Colonic mucosa (tissue), 4 donors: ENCODE results near the gene C2orf80. TPM values are rescaled to one million over a fixed set of nuclear protein-coding genes. Genes with fewer than 3 reads are reported as not detected.
"Not testable (repeated sequence)": the region's sequence is repeated elsewhere in the genome, so short reads cannot be mapped to it uniquely, and the experiment has no call there.

Experiments
- DNase-seq: peaks from one replicate; pipeline ENCODE4 v3.0.0-alpha.2; 2020
- H3K27ac ChIP-seq: fragments of 200-600 bp; one replicate; pipeline ENCODE4 v1.8.0; 2021
- H3K27me3 ChIP-seq: fragments of 200-600 bp; one replicate; pipeline ENCODE4 v1.8.0; 2021
- H3K36me3 ChIP-seq: fragments of 200-600 bp; one replicate; pipeline ENCODE4 v1.8.0; 2021
- H3K4me1 ChIP-seq: fragments of 200-600 bp; one replicate; pipeline ENCODE4 v1.8.0; 2021; ENCODE audit warnings: mild to moderate bottlenecking
- H3K4me3 ChIP-seq: fragments of 200-600 bp; one replicate; pipeline ENCODE4 v1.8.0; 2021
- H3K9ac ChIP-seq, 2 donors: one replicate each; pipeline ENCODE4 v1.7.0; 2013; ENCODE audit warnings: control low read depth in 2 of 2, low read depth in 2 of 2, low read length in 2 of 2
- H3K9me3 ChIP-seq: fragments of 200-600 bp; one replicate; pipeline ENCODE4 v1.8.0; 2021
- intact Hi-C: fragments of 100-400 bp; cut with DNase I; formaldehyde crosslinking; loops from one replicate; pipeline ENCODE4 v1.14.1; 2022
- total RNA-seq, 2 donors: library from RNA; stranded (reverse); fragmentation: NEBNext Ultra II Directional in 1 of 2; extraction: Animal tissue kit (Norgen Biotek cat#: 25700) in 1 of 2; gene quantifications; one replicate each; pipeline ENCODE4 v1.2.1, GENCODE V29; 2021
- TF ChIP-seq, protein P1 (sequence below): fragments of 200-600 bp; IDR thresholded peaks from one replicate; pipeline ENCODE4 v1.8.0; 2022; ENCODE audit warnings: antibody characterized with exemption, mild to moderate bottlenecking
- donor health status: healthy.
- donor health status: DM: no; HTN: no; CAD: no.
- donor health status: DM: no; HTN: no; CAD: no.

C2orf80 gene
- total RNA-seq, 2 donors from 2014 or later, result not detected

- DNase-seq, result no peak
- no peaks in the 10 kb centered on the region for H3K27me3 ChIP-seq
Observed at GRCh38 chr2:208142240-208142924, 47.4 kb downstream of the C2orf80 start.

GRCh38 chr2:208139447-208139846 lies 50.4 kb downstream of the C2orf80 start:
- no peak overlapping the region for H3K9ac ChIP-seq
- intact Hi-C loops, result no loop called here
- H3K27me3 ChIP-seq, result no peaks in the 10 kb centered on the region
- no peaks in the 10 kb centered on the region for H3K4me1 ChIP-seq
- TF ChIP-seq, protein P1, sequence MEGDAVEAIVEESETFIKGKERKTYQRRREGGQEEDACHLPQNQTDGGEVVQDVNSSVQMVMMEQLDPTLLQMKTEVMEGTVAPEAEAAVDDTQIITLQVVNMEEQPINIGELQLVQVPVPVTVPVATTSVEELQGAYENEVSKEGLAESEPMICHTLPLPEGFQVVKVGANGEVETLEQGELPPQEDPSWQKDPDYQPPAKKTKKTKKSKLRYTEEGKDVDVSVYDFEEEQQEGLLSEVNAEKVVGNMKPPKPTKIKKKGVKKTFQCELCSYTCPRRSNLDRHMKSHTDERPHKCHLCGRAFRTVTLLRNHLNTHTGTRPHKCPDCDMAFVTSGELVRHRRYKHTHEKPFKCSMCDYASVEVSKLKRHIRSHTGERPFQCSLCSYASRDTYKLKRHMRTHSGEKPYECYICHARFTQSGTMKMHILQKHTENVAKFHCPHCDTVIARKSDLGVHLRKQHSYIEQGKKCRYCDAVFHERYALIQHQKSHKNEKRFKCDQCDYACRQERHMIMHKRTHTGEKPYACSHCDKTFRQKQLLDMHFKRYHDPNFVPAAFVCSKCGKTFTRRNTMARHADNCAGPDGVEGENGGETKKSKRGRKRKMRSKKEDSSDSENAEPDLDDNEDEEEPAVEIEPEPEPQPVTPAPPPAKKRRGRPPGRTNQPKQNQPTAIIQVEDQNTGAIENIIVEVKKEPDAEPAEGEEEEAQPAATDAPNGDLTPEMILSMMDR, result no peak
- H3K4me3 ChIP-seq, result no peak overlapping the region
- no peaks in the 10 kb centered on the region for H3K36me3 ChIP-seq
- H3K9me3 ChIP-seq, result no peaks in the 10 kb centered on the region
- no peak overlapping the region for H3K27ac ChIP-seq
- DNase-seq, result no peak

More at GRCh38 chr2:208142240-208142924, 47.4 kb downstream of the C2orf80 start:
- Histone ChIP-seq H3K27ac (no peak overlapping the region), H3K9me3 (no peaks in the 10 kb centered on the region), H3K36me3 (no peaks in the 10 kb centered on the region), H3K9ac (no peak overlapping the region), H3K4me1 (no peaks in the 10 kb centered on the region), H3K4me3 (no peak overlapping the region)
- TF ChIP-seq, protein P1, result no peak
- intact Hi-C loops, result no loop called here

GRCh38 chr2:208138334-208138733 lies 51.5 kb downstream of the C2orf80 start:
- H3K4me3 ChIP-seq, H3K27ac ChIP-seq, H3K9ac ChIP-seq, H3K9me3 ChIP-seq, H3K36me3 ChIP-seq, intact Hi-C loops, H3K27me3 ChIP-seq, H3K4me1 ChIP-seq, DNase-seq: not testable (repeated sequence)

GRCh38 chr2:208136716-208137094 lies 53.1 kb downstream of the C2orf80 start:
- intact Hi-C loops, result no loop called here
- Histone ChIP-seq H3K27me3 (no peaks in the 10 kb centered on the region), H3K4me3 (no peak overlapping the region), H3K9me3 (no peaks in the 10 kb centered on the region), H3K27ac (no peak overlapping the region), H3K4me1 (no peaks in the 10 kb centered on the region), H3K36me3 (no peaks in the 10 kb centered on the region), H3K9ac (no peak overlapping the region)
- TF ChIP-seq, protein P1, result no peak
- DNase-seq, result no peak

- TF ChIP-seq, protein P1, result no peak
- intact Hi-C loops, result no loop called here
- Histone ChIP-seq H3K4me3 (no peak overlapping the region), H3K9me3 (no peaks in the 10 kb centered on the region), H3K27me3 (no peaks in the 10 kb centered on the region), H3K36me3 (no peaks in the 10 kb centered on the region), H3K27ac (no peak overlapping the region), H3K9ac (no peak overlapping the region), H3K4me1 (no peaks in the 10 kb centered on the region)
- DNase-seq, result no peak
Observed at GRCh38 chr2:208135794-208136715, 53.8 kb downstream of the C2orf80 start.
